ENCODE data around the gene NRXN3.

DNA sequence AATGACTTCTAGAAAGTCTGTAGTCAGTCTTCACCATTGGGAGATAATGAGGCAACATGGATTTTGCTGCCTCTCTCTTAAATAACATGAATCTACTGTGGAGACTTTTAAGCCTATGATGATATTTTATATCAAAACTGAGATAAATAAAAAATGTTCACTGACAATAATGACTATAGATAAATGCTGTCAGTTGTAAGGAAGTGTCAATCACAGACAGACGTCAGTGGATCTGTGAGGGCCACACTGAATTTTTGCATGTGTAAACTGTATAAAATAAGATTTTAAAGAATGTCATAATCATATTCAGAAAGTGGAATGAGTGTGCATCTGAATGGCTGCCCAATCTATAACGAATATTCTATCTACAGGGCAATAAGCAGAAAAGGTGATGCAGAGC, 364.0 kb downstream of the NRXN3 start:
- TF ChIP-seq, protein P1, sequence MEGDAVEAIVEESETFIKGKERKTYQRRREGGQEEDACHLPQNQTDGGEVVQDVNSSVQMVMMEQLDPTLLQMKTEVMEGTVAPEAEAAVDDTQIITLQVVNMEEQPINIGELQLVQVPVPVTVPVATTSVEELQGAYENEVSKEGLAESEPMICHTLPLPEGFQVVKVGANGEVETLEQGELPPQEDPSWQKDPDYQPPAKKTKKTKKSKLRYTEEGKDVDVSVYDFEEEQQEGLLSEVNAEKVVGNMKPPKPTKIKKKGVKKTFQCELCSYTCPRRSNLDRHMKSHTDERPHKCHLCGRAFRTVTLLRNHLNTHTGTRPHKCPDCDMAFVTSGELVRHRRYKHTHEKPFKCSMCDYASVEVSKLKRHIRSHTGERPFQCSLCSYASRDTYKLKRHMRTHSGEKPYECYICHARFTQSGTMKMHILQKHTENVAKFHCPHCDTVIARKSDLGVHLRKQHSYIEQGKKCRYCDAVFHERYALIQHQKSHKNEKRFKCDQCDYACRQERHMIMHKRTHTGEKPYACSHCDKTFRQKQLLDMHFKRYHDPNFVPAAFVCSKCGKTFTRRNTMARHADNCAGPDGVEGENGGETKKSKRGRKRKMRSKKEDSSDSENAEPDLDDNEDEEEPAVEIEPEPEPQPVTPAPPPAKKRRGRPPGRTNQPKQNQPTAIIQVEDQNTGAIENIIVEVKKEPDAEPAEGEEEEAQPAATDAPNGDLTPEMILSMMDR (IDR thresholded peaks at IDR 0.05; ENCODE audit: poor library complexity): no peak
- TF ChIP-seq EZH2 (IDR thresholded peaks at IDR 0.05; ENCODE audit: borderline replicate concordance) (no peak), EZH2phosphoT487 (IDR thresholded peaks at IDR 0.05; ENCODE audit: low read depth, severe bottlenecking, unreplicated experiment) (no peak)
